Testis (tissue), 3 donors: Measurements from ENCODE around the gene DNAJC4. TPM values are rescaled to one million over a fixed set of nuclear protein-coding genes. Genes with fewer than 3 reads are reported as not detected.

ENCODE experiments used
- DNase-seq: peaks from one replicate; pipeline ENCODE4 v3.0.0-alpha.2; 2019
- H3K27ac ChIP-seq, 2 donors: fragments of 200-600 bp; sonication (generic); one replicate each; pipeline ENCODE4 v1.5.1; 2019
- H3K27me3 ChIP-seq: fragments of 200-600 bp; sonication (generic); one replicate; pipeline ENCODE4 v1.5.1; 2019
- H3K36me3 ChIP-seq: fragments of 200-600 bp; sonication (generic); one replicate; pipeline ENCODE4 v1.5.1; 2017; ENCODE audit warnings: low read depth; ENCODE audit errors: missing control alignments
- H3K4me1 ChIP-seq: fragments of 200-600 bp; sonication (generic); one replicate; pipeline ENCODE4 v1.5.1; 2019
- H3K4me3 ChIP-seq, 2 donors: fragments of 200-600 bp; sonication (generic); one replicate each; pipeline ENCODE4 v1.5.1; 2017 to 2019
- H3K9me3 ChIP-seq: fragments of 200-600 bp; sonication (generic); one replicate; pipeline ENCODE4 v1.5.1; 2017
- POLR2A ChIP-seq: fragments of 450-650 bp; IDR thresholded peaks from one replicate; pipeline ENCODE4 v1.6.1; 2017; ENCODE audit warnings: antibody characterized with exemption, mild to moderate bottlenecking, moderate library complexity
- WGBS, 2 donors: methylation state at CpG; one replicate each; pipeline ENCODE4 v1.1.5; 2018; 5-methylcytosine and 5-hydroxymethylcytosine counted together
- intact Hi-C: fragments of 100-400 bp; cut with DNase I; formaldehyde crosslinking; loops from one replicate; pipeline ENCODE4 v1.15.1; 2023; ENCODE audit warnings: low total_unique reads
- polyA plus RNA-seq: library from polyadenylated mRNA; stranded (reverse); fragments of 350-450 nt; fragmentation: Illumina TruSeq; extraction: RNeasy Lipid Tissue Mini Kit (QIAGEN cat#74804); gene quantifications from one replicate; pipeline ENCODE4 v1.2.3, GENCODE V29; 2014; ENCODE audit warnings: low read depth, low replicate concordance; ENCODE audit not compliant: insufficient read depth
- total RNA-seq, 2 donors: library from RNA; depleted of rRNA; stranded (reverse); fragments of >200 nt; gene quantifications; one replicate each; pipeline ENCODE4 v1.2.3, GENCODE V29; 2016
- TF ChIP-seq, protein P1 (sequence below), 3 experiments: fragments of 450-650 bp in 2 of 3; fragments of 200-600 bp in 1 of 3; sonication (generic) in 1 of 3; IDR thresholded peaks; one replicate each; pipeline ENCODE4 v1.5.1; 2016 to 2019; ENCODE audit warnings: antibody characterized with exemption in 3 of 3, mild to moderate bottlenecking in 2 of 3, moderate library complexity in 1 of 3

The DNAJC4 gene
- total and polyA plus RNA-seq, 3 donors from 2014 or later = 105 to 303 (median 254) TPM

- intact Hi-C loops = loop anchor here (10.0 kb wide), 1 partner anchor 87 kb away; the partner anchor contains the start of gene KCNK4
- 74% methylated on average over 10 to 23 of the region's 23 CpGs for WGBS, 2 donors
- Histone ChIP-seq H3K27ac (peak overlapping the region in 1 of 2 donors; percentile 71), H3K4me1 (peaks cover 9% of the 10 kb centered on the region), H3K27me3 (no peaks in the 10 kb centered on the region), H3K4me3 (no peak overlapping the region), H3K9me3 (no peaks in the 10 kb centered on the region), H3K36me3 (no peaks in the 10 kb centered on the region)
- TF ChIP-seq, protein P1, sequence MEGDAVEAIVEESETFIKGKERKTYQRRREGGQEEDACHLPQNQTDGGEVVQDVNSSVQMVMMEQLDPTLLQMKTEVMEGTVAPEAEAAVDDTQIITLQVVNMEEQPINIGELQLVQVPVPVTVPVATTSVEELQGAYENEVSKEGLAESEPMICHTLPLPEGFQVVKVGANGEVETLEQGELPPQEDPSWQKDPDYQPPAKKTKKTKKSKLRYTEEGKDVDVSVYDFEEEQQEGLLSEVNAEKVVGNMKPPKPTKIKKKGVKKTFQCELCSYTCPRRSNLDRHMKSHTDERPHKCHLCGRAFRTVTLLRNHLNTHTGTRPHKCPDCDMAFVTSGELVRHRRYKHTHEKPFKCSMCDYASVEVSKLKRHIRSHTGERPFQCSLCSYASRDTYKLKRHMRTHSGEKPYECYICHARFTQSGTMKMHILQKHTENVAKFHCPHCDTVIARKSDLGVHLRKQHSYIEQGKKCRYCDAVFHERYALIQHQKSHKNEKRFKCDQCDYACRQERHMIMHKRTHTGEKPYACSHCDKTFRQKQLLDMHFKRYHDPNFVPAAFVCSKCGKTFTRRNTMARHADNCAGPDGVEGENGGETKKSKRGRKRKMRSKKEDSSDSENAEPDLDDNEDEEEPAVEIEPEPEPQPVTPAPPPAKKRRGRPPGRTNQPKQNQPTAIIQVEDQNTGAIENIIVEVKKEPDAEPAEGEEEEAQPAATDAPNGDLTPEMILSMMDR (IDR thresholded peaks at IDR 0.05) = no peak
- DNase-seq = no peak
Measured at GRCh38 chr11:64208086-64208795, 22.1 kb upstream of the DNAJC4 start.

DNA sequence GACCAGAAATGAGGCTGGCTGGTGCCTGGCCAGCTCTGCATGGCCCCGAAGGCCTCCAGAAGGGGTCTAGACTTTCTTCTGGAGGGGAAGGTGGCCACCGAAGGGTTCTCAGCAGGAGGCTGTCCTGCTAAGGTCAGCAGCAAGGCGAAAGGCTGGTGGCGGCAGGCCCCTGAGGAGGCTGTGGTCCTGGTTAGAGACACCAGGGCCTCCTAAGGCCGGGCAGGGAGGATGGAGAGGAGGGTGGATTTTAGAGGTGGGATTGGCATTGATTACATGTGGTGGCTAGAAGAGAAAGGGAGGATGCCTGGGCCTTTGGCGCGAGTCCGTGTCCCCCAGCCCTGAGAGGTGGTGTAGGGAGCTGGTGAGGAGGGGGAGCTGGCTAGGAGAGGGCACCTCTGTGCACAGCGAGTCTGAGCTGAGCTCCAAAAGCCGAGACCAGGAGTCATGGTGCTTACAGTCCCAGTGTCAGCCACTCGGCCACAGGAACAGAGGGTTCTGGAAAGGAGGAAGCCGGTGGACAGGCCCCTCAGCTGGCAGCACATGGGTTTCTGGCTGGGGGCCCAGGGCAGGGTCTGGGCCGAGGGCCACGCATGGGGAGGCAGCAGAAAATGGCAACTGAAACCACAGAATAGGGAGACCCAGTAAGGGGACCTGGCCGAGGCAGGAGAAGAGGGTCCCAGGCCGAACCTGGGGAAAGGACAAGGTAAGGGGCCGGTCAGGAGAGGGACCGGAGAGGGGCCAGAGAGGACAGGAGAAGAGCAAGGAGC lies 21.4 kb upstream of the DNAJC4 start:
- no peak overlapping the region for H3K27ac ChIP-seq
- 78 to 79% methylated on average over 18 of the region's 18 CpGs for WGBS, 2 donors
- H3K4me1 ChIP-seq = peaks cover 9% of the 10 kb centered on the region
- intact Hi-C loops = loop anchor here (10.0 kb wide), 1 partner anchor 86 kb away; the partner anchor contains the start of gene KCNK4
- H3K4me3 ChIP-seq = no peak overlapping the region
- H3K27me3 ChIP-seq = no peaks in the 10 kb centered on the region
- no peaks in the 10 kb centered on the region for H3K36me3 ChIP-seq
- TF ChIP-seq, protein P1 (IDR thresholded peaks at IDR 0.05) = no peak
- no peak for TF ChIP-seq POLR2A
- no peak for DNase-seq
- H3K9me3 ChIP-seq = no peaks in the 10 kb centered on the region

DNA sequence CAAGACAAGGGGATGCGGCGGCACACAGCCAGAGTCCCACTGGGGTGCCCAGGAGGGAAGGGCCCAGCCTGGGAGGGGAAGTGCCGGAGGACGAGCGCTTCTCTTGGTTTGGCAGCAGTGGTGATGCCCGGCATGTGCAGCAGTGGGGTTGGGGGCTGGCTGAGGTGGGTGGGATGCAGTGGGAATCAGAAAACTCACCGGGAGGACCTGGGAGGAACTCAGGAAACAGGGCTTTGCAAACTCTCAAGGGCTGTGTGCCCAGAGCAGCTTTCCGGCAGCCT lies 20.8 kb upstream of the DNAJC4 start:
- TF ChIP-seq POLR2A = no peak
- TF ChIP-seq, protein P1 (IDR thresholded peaks at IDR 0.05) = no peak
- WGBS, 2 donors = 84 to 87% methylated on average over 8 of the region's 8 CpGs
- intact Hi-C loops = loop anchor here (10.0 kb wide), 1 partner anchor 85 kb away; the partner anchor contains the start of gene KCNK4

DNA sequence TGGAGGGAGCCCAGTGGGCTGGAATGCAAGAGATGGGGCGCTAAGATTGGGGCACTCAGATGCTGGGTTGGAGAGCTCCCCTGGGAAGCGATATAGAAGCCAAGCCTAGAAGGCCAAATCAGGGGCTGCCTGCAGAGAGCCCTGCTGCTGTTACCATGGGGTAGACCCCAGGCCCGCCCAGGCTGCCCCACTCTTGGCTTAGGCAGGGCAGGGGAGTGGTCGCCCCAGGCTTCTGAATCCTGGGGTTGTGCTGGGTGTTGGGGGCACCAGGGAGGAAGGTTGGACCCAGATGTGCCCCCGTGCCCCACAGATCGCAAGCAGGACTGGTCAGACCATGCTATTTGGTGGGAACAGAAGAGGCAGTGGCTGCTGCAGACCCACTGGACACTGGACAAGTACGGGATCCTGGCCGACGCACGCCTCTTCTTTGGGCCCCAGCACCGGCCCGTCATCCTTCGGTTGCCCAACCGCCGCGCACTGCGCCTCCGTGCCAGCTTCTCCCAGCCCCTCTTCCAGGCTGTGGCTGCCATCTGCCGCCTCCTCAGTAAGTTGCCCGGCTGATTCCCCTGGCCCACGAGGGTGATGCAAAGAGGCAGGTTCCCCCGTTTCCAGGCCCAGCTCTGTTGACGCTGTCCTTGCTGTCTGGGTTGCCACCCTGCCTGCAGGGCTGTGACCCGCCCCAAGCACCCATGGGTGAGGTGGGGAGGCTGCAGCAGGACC lies 19.9 kb upstream of the DNAJC4 start:
- Histone ChIP-seq H3K27ac (no peak overlapping the region), H3K4me1 (peaks cover 6% of the 10 kb centered on the region), H3K4me3 (no peak overlapping the region), H3K9me3 (no peaks in the 10 kb centered on the region), H3K36me3 (no peaks in the 10 kb centered on the region), H3K27me3 (no peaks in the 10 kb centered on the region)
- no peak for DNase-seq
- TF ChIP-seq, protein P1 (IDR thresholded peaks at IDR 0.05) = no peak
- no peak for TF ChIP-seq POLR2A
- intact Hi-C loops = no loop called here
- 94 to 95% methylated on average over 22 to 24 of the region's 24 CpGs for WGBS, 2 donors

More for the DNA sequence above, 20.8 kb upstream of the DNAJC4 start:
- H3K9me3 ChIP-seq = no peaks in the 10 kb centered on the region
- DNase-seq = no peak
- H3K27ac ChIP-seq = no peak overlapping the region
- no peak overlapping the region for H3K4me3 ChIP-seq
- H3K4me1 ChIP-seq = peaks cover 9% of the 10 kb centered on the region
- H3K36me3 ChIP-seq = no peaks in the 10 kb centered on the region
- H3K27me3 ChIP-seq = no peaks in the 10 kb centered on the region
